ENCODE results near the gene FAM53A. TPM values are rescaled to one million over a fixed set of nuclear protein-coding genes. Genes with fewer than 3 reads are reported as not detected.

FAM53A gene
- total RNA-seq, 1 experiment from 2014 or later = 1.5 TPM

- Histone ChIP-seq H3K4me1 (ENCODE audit: low read length) (peaks cover 7% of the 10 kb centered on the region), H2AFZ (ENCODE audit: low read length) (no peak overlapping the region), H4K20me1 (ENCODE audit: insufficient read depth, low read depth, low read length) (peaks cover 4% of the 10 kb centered on the region; the same call in 1 of the 2 replicates), H3K4me2 (ENCODE audit: low read depth, low read length, poor library complexity, severe bottlenecking) (no peak overlapping the region), H3K36me3 (ENCODE audit: insufficient read depth, low read length) (no peaks in the 10 kb centered on the region), H3K9me2 (replicated peaks; ENCODE audit: insufficient read depth, low read length) (no peaks in the 10 kb centered on the region), H3K79me2 (ENCODE audit: low read length) (no peaks in the 10 kb centered on the region), H3K4me3 (ENCODE audit: low read length) (no peak overlapping the region), H3K27ac (ENCODE audit: low read length) (no peak overlapping the region), H3K9me3 (ENCODE audit: low read length) (no peaks in the 10 kb centered on the region), H3K27me3 (ENCODE audit: low read length) (no peaks in the 10 kb centered on the region), H3K9ac (ENCODE audit: low read length) (no peak overlapping the region)
- DNase-seq = no peak
These were observed 45.2 kb downstream of the FAM53A start for GRCh38 chr4:1638873-1639272.

GRCh38 chr4:1638272-1638598, 45.9 kb downstream of the FAM53A start:
- no peaks in the 10 kb centered on the region for H3K79me2 ChIP-seq (ENCODE audit: low read length)
- no peak overlapping the region for H3K27ac ChIP-seq (ENCODE audit: low read length)
- H3K9ac ChIP-seq (ENCODE audit: low read length) = no peak overlapping the region
- H3K27me3 ChIP-seq (ENCODE audit: low read length) = no peaks in the 10 kb centered on the region
- H3K4me3 ChIP-seq (ENCODE audit: low read length) = no peak overlapping the region
- H3K36me3 ChIP-seq (ENCODE audit: insufficient read depth, low read length) = no peaks in the 10 kb centered on the region
- H3K4me2 ChIP-seq (ENCODE audit: low read depth, low read length, poor library complexity, severe bottlenecking) = no peak overlapping the region
- peaks cover 7% of the 10 kb centered on the region for H3K4me1 ChIP-seq (ENCODE audit: low read length)
- no peaks in the 10 kb centered on the region for H3K9me3 ChIP-seq (ENCODE audit: low read length)
- H3K9me2 ChIP-seq (replicated peaks; ENCODE audit: insufficient read depth, low read length) = no peaks in the 10 kb centered on the region
- DNase-seq = no peak
- no peak overlapping the region for H2AFZ ChIP-seq (ENCODE audit: low read length)
- H4K20me1 ChIP-seq (ENCODE audit: insufficient read depth, low read depth, low read length) = peaks cover 4% of the 10 kb centered on the region; the same call in 1 of the 2 replicates

- peaks cover 4% of the 10 kb centered on the region; the same call in 1 of the 2 replicates for H4K20me1 ChIP-seq (ENCODE audit: insufficient read depth, low read depth, low read length)
These were observed 46.4 kb downstream of the FAM53A start for GRCh38 chr4:1637580-1638271.

GRCh38 chr4:1636490-1637211, 47.5 kb downstream of the FAM53A start:
- peaks cover under 1% of the 10 kb centered on the region; the same call in 1 of the 2 replicates for H4K20me1 ChIP-seq (ENCODE audit: insufficient read depth, low read depth, low read length)
- DNase-seq = no peak
- H3K4me1 ChIP-seq (ENCODE audit: low read length) = peaks cover under 1% of the 10 kb centered on the region
- no peak overlapping the region for H3K4me2 ChIP-seq (ENCODE audit: low read depth, low read length, poor library complexity, severe bottlenecking)
- H3K27me3 ChIP-seq (ENCODE audit: low read length) = no peaks in the 10 kb centered on the region
- no peaks in the 10 kb centered on the region for H3K36me3 ChIP-seq (ENCODE audit: insufficient read depth, low read length)
- no peaks in the 10 kb centered on the region for H3K79me2 ChIP-seq (ENCODE audit: low read length)
- no peak overlapping the region for H3K4me3 ChIP-seq (ENCODE audit: low read length)
- H3K9ac ChIP-seq (ENCODE audit: low read length) = no peak overlapping the region
- no peak overlapping the region for H2AFZ ChIP-seq (ENCODE audit: low read length)
- H3K9me2 ChIP-seq (replicated peaks; ENCODE audit: insufficient read depth, low read length) = no peaks in the 10 kb centered on the region
- no peaks in the 10 kb centered on the region for H3K9me3 ChIP-seq (ENCODE audit: low read length)
- H3K27ac ChIP-seq (ENCODE audit: low read length) = no peak overlapping the region

More at GRCh38 chr4:1637580-1638271, 46.4 kb downstream of the FAM53A start:
- H3K36me3 ChIP-seq (ENCODE audit: insufficient read depth, low read length) = no peaks in the 10 kb centered on the region
- peaks cover 7% of the 10 kb centered on the region for H3K4me1 ChIP-seq (ENCODE audit: low read length)
- H3K27ac ChIP-seq (ENCODE audit: low read length) = no peak overlapping the region
- no peak overlapping the region for H2AFZ ChIP-seq (ENCODE audit: low read length)
- H3K79me2 ChIP-seq (ENCODE audit: low read length) = no peaks in the 10 kb centered on the region
- no peak overlapping the region for H3K4me3 ChIP-seq (ENCODE audit: low read length)
- no peaks in the 10 kb centered on the region for H3K9me3 ChIP-seq (ENCODE audit: low read length)
- no peaks in the 10 kb centered on the region for H3K9me2 ChIP-seq (replicated peaks; ENCODE audit: insufficient read depth, low read length)
- H3K9ac ChIP-seq (ENCODE audit: low read length) = no peak overlapping the region
- H3K4me2 ChIP-seq (ENCODE audit: low read depth, low read length, poor library complexity, severe bottlenecking) = no peak overlapping the region
- no peak for DNase-seq
- no peaks in the 10 kb centered on the region for H3K27me3 ChIP-seq (ENCODE audit: low read length)

GRCh38 chr4:1635464-1635863, 48.6 kb downstream of the FAM53A start:
- Histone ChIP-seq H4K20me1 (ENCODE audit: insufficient read depth, low read depth, low read length) (no peaks in the 10 kb centered on the region), H3K9me2 (replicated peaks; ENCODE audit: insufficient read depth, low read length) (no peaks in the 10 kb centered on the region), H3K9me3 (ENCODE audit: low read length) (no peaks in the 10 kb centered on the region), H3K36me3 (ENCODE audit: insufficient read depth, low read length) (no peaks in the 10 kb centered on the region), H3K9ac (ENCODE audit: low read length) (no peak overlapping the region), H3K4me3 (ENCODE audit: low read length) (no peak overlapping the region), H3K4me1 (ENCODE audit: low read length) (no peaks in the 10 kb centered on the region), H3K27ac (ENCODE audit: low read length) (no peak overlapping the region), H3K79me2 (ENCODE audit: low read length) (no peaks in the 10 kb centered on the region), H3K27me3 (ENCODE audit: low read length) (no peaks in the 10 kb centered on the region), H2AFZ (ENCODE audit: low read length) (no peak overlapping the region), H3K4me2 (ENCODE audit: low read depth, low read length, poor library complexity, severe bottlenecking) (no peak overlapping the region)
- no peak for DNase-seq

GRCh38 chr4:1633993-1634392, 50.1 kb downstream of the FAM53A start:
- Histone ChIP-seq H3K9me2 (replicated peaks; ENCODE audit: insufficient read depth, low read length) (no peaks in the 10 kb centered on the region), H3K4me2 (ENCODE audit: low read depth, low read length, poor library complexity, severe bottlenecking) (no peak overlapping the region), H3K4me1 (ENCODE audit: low read length) (no peaks in the 10 kb centered on the region), H3K9ac (ENCODE audit: low read length) (no peak overlapping the region), H3K9me3 (ENCODE audit: low read length) (no peaks in the 10 kb centered on the region), H4K20me1 (ENCODE audit: insufficient read depth, low read depth, low read length) (no peaks in the 10 kb centered on the region), H3K27ac (ENCODE audit: low read length) (no peak overlapping the region), H2AFZ (ENCODE audit: low read length) (no peak overlapping the region), H3K4me3 (ENCODE audit: low read length) (no peak overlapping the region), H3K36me3 (ENCODE audit: insufficient read depth, low read length) (no peaks in the 10 kb centered on the region), H3K27me3 (ENCODE audit: low read length) (no peaks in the 10 kb centered on the region), H3K79me2 (ENCODE audit: low read length) (no peaks in the 10 kb centered on the region)
- no peak for DNase-seq

GRCh38 chr4:1632109-1633104, 51.7 kb downstream of the FAM53A start:
- no peaks in the 10 kb centered on the region for H4K20me1 ChIP-seq (ENCODE audit: insufficient read depth, low read depth, low read length)
- DNase-seq = no peak
- no peak overlapping the region for H3K27ac ChIP-seq (ENCODE audit: low read length)
- H3K4me3 ChIP-seq (ENCODE audit: low read length) = no peak overlapping the region
- no peaks in the 10 kb centered on the region for H3K27me3 ChIP-seq (ENCODE audit: low read length)
- H3K9me2 ChIP-seq (replicated peaks; ENCODE audit: insufficient read depth, low read length) = no peaks in the 10 kb centered on the region
- H3K4me2 ChIP-seq (ENCODE audit: low read depth, low read length, poor library complexity, severe bottlenecking) = no peak overlapping the region
- peaks cover 3% of the 10 kb centered on the region; the same call in 1 of the 2 replicates for H3K9me3 ChIP-seq (ENCODE audit: low read length)
- H2AFZ ChIP-seq (ENCODE audit: low read length) = no peak overlapping the region
- H3K36me3 ChIP-seq (ENCODE audit: insufficient read depth, low read length) = no peaks in the 10 kb centered on the region
- H3K4me1 ChIP-seq (ENCODE audit: low read length) = no peaks in the 10 kb centered on the region
- no peak overlapping the region for H3K9ac ChIP-seq (ENCODE audit: low read length)
- no peaks in the 10 kb centered on the region for H3K79me2 ChIP-seq (ENCODE audit: low read length)

- H3K9me2 ChIP-seq (replicated peaks; ENCODE audit: insufficient read depth, low read length) = no peaks in the 10 kb centered on the region
- no peak overlapping the region for H3K4me2 ChIP-seq (ENCODE audit: low read depth, low read length, poor library complexity, severe bottlenecking)
- no peaks in the 10 kb centered on the region for H4K20me1 ChIP-seq (ENCODE audit: insufficient read depth, low read depth, low read length)
- H3K4me3 ChIP-seq (ENCODE audit: low read length) = no peak overlapping the region
- H2AFZ ChIP-seq (ENCODE audit: low read length) = no peak overlapping the region
- no peaks in the 10 kb centered on the region for H3K36me3 ChIP-seq (ENCODE audit: insufficient read depth, low read length)
- no peaks in the 10 kb centered on the region for H3K4me1 ChIP-seq (ENCODE audit: low read length)
- no peak overlapping the region for H3K27ac ChIP-seq (ENCODE audit: low read length)
- H3K27me3 ChIP-seq (ENCODE audit: low read length) = no peaks in the 10 kb centered on the region
- H3K9ac ChIP-seq (ENCODE audit: low read length) = no peak overlapping the region
- DNase-seq = no peak
- H3K79me2 ChIP-seq (ENCODE audit: low read length) = no peaks in the 10 kb centered on the region
- peaks cover 14% of the 10 kb centered on the region; the same call in 1 of the 2 replicates for H3K9me3 ChIP-seq (ENCODE audit: low read length)
These were observed 53.0 kb downstream of the FAM53A start for GRCh38 chr4:1631136-1631535.
